Neural progenitor cell (in vitro differentiated cells): ENCODE measurements around the gene PTPN4. TPM values are rescaled to one million over a fixed set of nuclear protein-coding genes. Genes with fewer than 3 reads are reported as not detected.

Experiments
- DNase-seq: peaks from one replicate; pipeline ENCODE4 v3.0.0-alpha.2; 2016; ENCODE audit warnings: low spot score
- H2AFZ ChIP-seq: fragments of 200-600 bp; sonication (generic); replicated peaks from 2 replicates; pipeline ENCODE4 v1.6.1; 2016; ENCODE audit warnings: antibody characterized with exemption
- H3F3A ChIP-seq: fragments of 200-600 bp; sonication (generic); 2 replicates; pipeline ENCODE4 v1.6.1; 2016; ENCODE audit warnings: antibody characterized with exemption, low read depth
- H3K27ac ChIP-seq: fragments of 200-600 bp; sonication (generic); 2 replicates; pipeline ENCODE4 v1.5.1; 2016; ENCODE audit warnings: mild to moderate bottlenecking
- H3K27me3 ChIP-seq: fragments of 200-600 bp; sonication (generic); 2 replicates; pipeline ENCODE4 v1.6.1; 2016; ENCODE audit warnings: mild to moderate bottlenecking, moderate library complexity
- H3K36me3 ChIP-seq: fragments of 200-600 bp; sonication (generic); 2 replicates; pipeline ENCODE4 v1.5.1; 2016
- H3K4me1 ChIP-seq: fragments of 200-600 bp; sonication (generic); 2 replicates; pipeline ENCODE4 v1.6.1; 2016; ENCODE audit warnings: mixed run types
- H3K4me2 ChIP-seq: fragments of 200-600 bp; sonication (generic); 2 replicates; pipeline ENCODE4 v1.6.1; 2016
- H3K4me3 ChIP-seq: fragments of 200-600 bp; sonication (generic); 2 replicates; pipeline ENCODE4 v1.5.1; 2016
- H3K79me2 ChIP-seq: fragments of 200-600 bp; sonication (generic); 2 replicates; pipeline ENCODE4 v1.6.1; 2016; ENCODE audit warnings: low read depth
- H3K9ac ChIP-seq: fragments of 200-600 bp; sonication (generic); 2 replicates; pipeline ENCODE4 v1.6.1; 2016
- H3K9me3 ChIP-seq: fragments of 200-600 bp; sonication (generic); 2 replicates; pipeline ENCODE4 v1.5.1; 2016; ENCODE audit warnings: low read depth
- H4K20me1 ChIP-seq: fragments of 200-600 bp; sonication (generic); 2 replicates; pipeline ENCODE4 v1.6.1; 2016; ENCODE audit warnings: low read depth
- H3K27ac Mint-ChIP-seq: 3 replicates; pipeline ENCODE4 v1.8.0; 2021; ENCODE audit warnings: mixed read lengths
- H3K27me3 Mint-ChIP-seq: 2 replicates; pipeline ENCODE4 v1.8.0; 2022; ENCODE audit warnings: low read depth, mild to moderate bottlenecking, inconsistent platforms, moderate library complexity, mixed read lengths; ENCODE audit not compliant: insufficient read depth
- H3K36me3 Mint-ChIP-seq: 3 replicates; pipeline ENCODE4 v1.8.0; 2021; ENCODE audit warnings: mixed read lengths
- H3K4me1 Mint-ChIP-seq: 3 replicates; pipeline ENCODE4 v1.8.0; 2021; ENCODE audit warnings: mixed read lengths
- H3K4me3 Mint-ChIP-seq: 3 replicates; pipeline ENCODE4 v1.8.0; 2021; ENCODE audit warnings: mild to moderate bottlenecking, moderate library complexity, mixed read lengths
- H3K9me3 Mint-ChIP-seq: 3 replicates; pipeline ENCODE4 v1.8.0; 2020; ENCODE audit warnings: mixed read lengths
- EZH2 ChIP-seq: fragments of 200-600 bp; sonication (generic); IDR thresholded peaks from 2 replicates; pipeline ENCODE4 v1.6.1; 2017; ENCODE audit warnings: antibody characterized with exemption, mild to moderate bottlenecking, moderate library complexity
- EZH2phosphoT487 ChIP-seq: fragments of 200-600 bp; sonication (generic); IDR thresholded peaks from 2 replicates; pipeline ENCODE4 v1.6.1; 2017; ENCODE audit warnings: antibody characterized with exemption
- total RNA-seq: library from RNA; depleted of rRNA; stranded (reverse); fragments of >200 nt; gene quantifications from 2 replicates; pipeline ENCODE4 v1.2.3, GENCODE V29; 2015; ENCODE audit warnings: low replicate concordance
- TF ChIP-seq, protein P1 (sequence below): fragments of 200-600 bp; sonication (generic); IDR thresholded peaks from 2 replicates; pipeline ENCODE4 v1.5.1; 2017; ENCODE audit warnings: antibody characterized with exemption, mild to moderate bottlenecking

Gene PTPN4
- total RNA-seq, 1 donor from 2014 or later, result 51.8 TPM

DNA sequence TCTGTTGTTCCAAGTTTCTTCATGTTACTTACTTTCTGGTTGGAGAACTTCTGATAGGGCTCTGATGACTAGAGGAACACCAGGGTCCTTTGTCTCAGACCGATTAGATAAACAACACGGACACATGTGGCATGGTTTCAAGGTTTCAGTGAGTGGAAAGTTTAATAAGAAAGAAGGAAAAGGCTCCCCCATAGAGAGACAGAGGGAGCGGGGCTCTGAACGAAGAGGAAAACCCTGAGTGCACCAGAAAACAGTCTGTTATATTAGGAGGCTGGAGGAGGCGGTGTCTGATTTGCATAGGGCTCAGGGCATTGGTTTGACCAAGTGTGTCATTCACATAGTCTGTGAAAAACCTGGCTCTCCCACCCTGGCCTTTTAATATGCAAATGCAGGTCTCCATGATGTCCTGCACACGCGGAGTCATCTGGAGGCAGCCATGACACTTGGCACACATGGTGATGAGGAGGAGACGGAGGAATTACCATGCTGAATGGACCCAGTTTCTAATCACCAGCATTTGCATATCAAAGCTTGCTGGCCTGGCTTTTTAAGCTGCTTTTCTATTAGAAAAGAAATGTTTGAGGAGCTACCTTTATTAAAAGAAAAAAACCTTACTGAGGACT lies 94.2 kb downstream of the PTPN4 start:
- H3K27ac ChIP-seq, result peak overlapping the region; percentile 69
- no peak overlapping the region for H3K9ac ChIP-seq
- peaks cover 24% of the 10 kb centered on the region for H3K4me1 ChIP-seq
- Mint-ChIP-seq H3K27ac (no peak overlapping the region), H3K9me3 (peaks cover 60% of the 10 kb centered on the region), H3K36me3 (peaks cover 33% of the 10 kb centered on the region), H3K27me3 (peaks cover 4% of the 10 kb centered on the region), H3K4me1 (no peaks in the 10 kb centered on the region), H3K4me3 (no peak overlapping the region)
- H3K4me2 ChIP-seq, result peak overlapping the region; percentile 48
- peaks cover 95% of the 10 kb centered on the region for H3K79me2 ChIP-seq
- no peak overlapping the region for H2AFZ ChIP-seq
- peaks cover 24% of the 10 kb centered on the region for H4K20me1 ChIP-seq
- DNase-seq, result peak; percentile 42
- H3K27me3 ChIP-seq, result no peaks in the 10 kb centered on the region
- H3K9me3 ChIP-seq, result no peaks in the 10 kb centered on the region
- no peaks in the 10 kb centered on the region for H3F3A ChIP-seq
- no peak overlapping the region for H3K4me3 ChIP-seq
- no peaks in the 10 kb centered on the region for H3K36me3 ChIP-seq
- TF ChIP-seq EZH2 (no peak), EZH2phosphoT487 (no peak)
- TF ChIP-seq, protein P1, sequence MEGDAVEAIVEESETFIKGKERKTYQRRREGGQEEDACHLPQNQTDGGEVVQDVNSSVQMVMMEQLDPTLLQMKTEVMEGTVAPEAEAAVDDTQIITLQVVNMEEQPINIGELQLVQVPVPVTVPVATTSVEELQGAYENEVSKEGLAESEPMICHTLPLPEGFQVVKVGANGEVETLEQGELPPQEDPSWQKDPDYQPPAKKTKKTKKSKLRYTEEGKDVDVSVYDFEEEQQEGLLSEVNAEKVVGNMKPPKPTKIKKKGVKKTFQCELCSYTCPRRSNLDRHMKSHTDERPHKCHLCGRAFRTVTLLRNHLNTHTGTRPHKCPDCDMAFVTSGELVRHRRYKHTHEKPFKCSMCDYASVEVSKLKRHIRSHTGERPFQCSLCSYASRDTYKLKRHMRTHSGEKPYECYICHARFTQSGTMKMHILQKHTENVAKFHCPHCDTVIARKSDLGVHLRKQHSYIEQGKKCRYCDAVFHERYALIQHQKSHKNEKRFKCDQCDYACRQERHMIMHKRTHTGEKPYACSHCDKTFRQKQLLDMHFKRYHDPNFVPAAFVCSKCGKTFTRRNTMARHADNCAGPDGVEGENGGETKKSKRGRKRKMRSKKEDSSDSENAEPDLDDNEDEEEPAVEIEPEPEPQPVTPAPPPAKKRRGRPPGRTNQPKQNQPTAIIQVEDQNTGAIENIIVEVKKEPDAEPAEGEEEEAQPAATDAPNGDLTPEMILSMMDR, result no peak

DNA sequence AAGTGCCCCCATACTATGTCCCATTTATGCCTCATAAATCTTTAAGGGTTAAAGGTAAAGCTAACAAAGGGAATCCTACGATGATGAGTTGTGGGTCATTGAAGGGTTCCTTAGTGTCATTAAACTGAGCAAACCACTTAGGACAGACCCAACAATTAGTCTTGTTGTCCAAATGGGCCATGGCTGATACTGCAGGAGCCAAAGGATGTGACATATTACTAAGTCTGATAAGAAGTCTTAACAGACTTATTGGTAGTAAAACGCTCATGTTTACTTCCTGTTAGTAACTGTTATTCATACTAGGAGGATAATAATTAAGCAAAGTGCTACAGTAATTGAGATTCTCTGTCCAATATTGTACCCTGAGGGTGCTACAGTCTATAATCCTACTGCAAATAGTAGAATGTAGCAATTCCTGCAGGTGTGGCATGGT lies 96.8 kb downstream of the PTPN4 start:
- Histone ChIP-seq H3K9ac (no peak overlapping the region), H3K9me3 (no peaks in the 10 kb centered on the region), H3K27me3 (no peaks in the 10 kb centered on the region), H3F3A (no peaks in the 10 kb centered on the region), H3K4me2 (no peak overlapping the region), H3K27ac (no peak overlapping the region), H3K79me2 (peaks cover 93% of the 10 kb centered on the region), H3K4me3 (no peak overlapping the region), H3K36me3 (no peaks in the 10 kb centered on the region), H3K4me1 (peaks cover 24% of the 10 kb centered on the region), H4K20me1 (peaks cover 7% of the 10 kb centered on the region), H2AFZ (no peak overlapping the region)
- Mint-ChIP-seq H3K36me3 (peaks cover 17% of the 10 kb centered on the region), H3K27me3 (no peaks in the 10 kb centered on the region), H3K4me1 (no peaks in the 10 kb centered on the region), H3K4me3 (no peak overlapping the region), H3K27ac (no peak overlapping the region), H3K9me3 (peaks cover 37% of the 10 kb centered on the region)
- no peak for TF ChIP-seq EZH2
- TF ChIP-seq, protein P1, result no peak
- no peak for TF ChIP-seq EZH2phosphoT487
- DNase-seq, result no peak

DNA sequence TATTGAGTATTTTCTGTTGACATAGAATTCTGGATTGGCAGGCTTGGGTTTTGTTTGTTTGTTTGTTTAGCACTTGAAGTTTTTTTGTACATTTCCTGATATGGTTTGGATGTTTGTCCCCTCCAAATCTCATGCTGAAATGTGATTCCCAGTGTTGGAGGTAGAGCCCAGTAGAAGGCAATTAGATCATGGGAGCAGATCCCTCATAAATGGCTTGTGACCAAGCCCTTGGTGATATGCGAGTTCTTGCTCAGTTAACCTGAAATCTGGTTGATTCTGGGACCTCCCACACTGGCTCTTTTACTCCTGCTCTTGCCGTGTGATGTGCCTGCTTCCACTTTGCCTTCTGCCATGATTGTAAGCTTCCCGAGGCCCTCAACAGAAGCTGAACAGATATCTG lies 98.0 kb downstream of the PTPN4 start:
- no peaks in the 10 kb centered on the region for H3F3A ChIP-seq
- no peaks in the 10 kb centered on the region for H3K36me3 ChIP-seq
- Mint-ChIP-seq H3K27ac (no peak overlapping the region), H3K36me3 (peaks cover 10% of the 10 kb centered on the region), H3K4me1 (no peaks in the 10 kb centered on the region), H3K9me3 (peaks cover 27% of the 10 kb centered on the region), H3K4me3 (no peak overlapping the region), H3K27me3 (no peaks in the 10 kb centered on the region)
- no peak for DNase-seq
- H3K4me3 ChIP-seq, result no peak overlapping the region
- no peak overlapping the region for H2AFZ ChIP-seq
- no peaks in the 10 kb centered on the region for H3K27me3 ChIP-seq
- no peak overlapping the region for H3K4me2 ChIP-seq
- H3K4me1 ChIP-seq, result peaks cover 16% of the 10 kb centered on the region
- no peak overlapping the region for H3K9ac ChIP-seq
- H3K27ac ChIP-seq, result no peak overlapping the region
- TF ChIP-seq, protein P1, result no peak
- no peak for TF ChIP-seq EZH2phosphoT487
- TF ChIP-seq EZH2, result no peak
- peaks cover 91% of the 10 kb centered on the region for H3K79me2 ChIP-seq
- H4K20me1 ChIP-seq, result peaks cover 6% of the 10 kb centered on the region
- no peaks in the 10 kb centered on the region for H3K9me3 ChIP-seq
